Neural crest cell (in vitro differentiated cells): ENCODE data around the gene HSPA1L. TPM values are rescaled to one million over a fixed set of nuclear protein-coding genes. Genes with fewer than 3 reads are reported as not detected.
"Not testable (repeated sequence)": the region's sequence is repeated elsewhere in the genome, so short reads cannot be mapped to it uniquely, and the experiment has no call there.

ENCODE experiments used
- DNase-seq: peaks from one replicate; pipeline ENCODE4 v3.0.0; 2021; ENCODE audit warnings: low read depth, mixed read lengths, low spot score
- H3K27ac Mint-ChIP-seq: one replicate; pipeline ENCODE4 v1.8.0; 2021; ENCODE audit warnings: mild to moderate bottlenecking, mixed read lengths; ENCODE audit not compliant: unreplicated experiment
- H3K27me3 Mint-ChIP-seq: 2 replicates; pipeline ENCODE4 v1.8.0; 2021; ENCODE audit warnings: low read depth, mild to moderate bottlenecking, mixed read lengths
- H3K36me3 Mint-ChIP-seq: 2 replicates; pipeline ENCODE4 v1.8.0; 2021; ENCODE audit warnings: low read depth, mild to moderate bottlenecking, mixed read lengths
- H3K4me1 Mint-ChIP-seq: 2 replicates; pipeline ENCODE4 v1.8.0; 2021; ENCODE audit warnings: mixed read lengths
- H3K4me3 Mint-ChIP-seq: one replicate; pipeline ENCODE4 v1.8.0; 2021; ENCODE audit warnings: mild to moderate bottlenecking, mixed read lengths
- H3K9me3 Mint-ChIP-seq: 2 replicates; pipeline ENCODE4 v1.8.0; 2021; ENCODE audit warnings: mixed read lengths
- total RNA-seq: library from RNA; stranded (reverse); gene quantifications from 2 replicates; pipeline ENCODE4 v1.2.1, GENCODE V29; 2021
- TF ChIP-seq, protein P1 (sequence below): fragments of 200-600 bp; sonication (generic); conservative IDR thresholded peaks from 2 replicates; pipeline ENCODE4 v1.5.0; 2021; ENCODE audit warnings: antibody characterized with exemption, mild to moderate bottlenecking

The HSPA1L gene
- total RNA-seq, 1 donor from 2014 or later, result 1.8 TPM

DNA sequence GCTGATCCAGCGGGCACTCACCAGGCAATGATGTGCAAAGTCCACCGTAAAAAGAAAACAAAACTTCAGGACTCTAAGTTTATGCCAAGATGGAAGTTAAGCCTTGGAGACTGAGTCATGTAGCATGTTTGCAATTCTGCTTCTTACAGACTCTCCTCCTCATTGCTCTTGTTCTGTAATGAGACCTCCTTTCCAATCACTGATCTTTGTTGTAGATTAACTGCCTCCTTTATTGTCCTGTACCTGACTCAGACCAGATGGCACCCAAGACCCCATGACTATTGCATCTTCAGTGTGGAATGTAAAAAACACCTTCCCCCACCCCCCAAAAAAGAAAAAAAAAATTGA is 36.4 kb upstream of the HSPA1L start:
- peaks cover 4% of the 10 kb centered on the region for H3K4me1 Mint-ChIP-seq
- H3K9me3 Mint-ChIP-seq, result no peaks in the 10 kb centered on the region
- TF ChIP-seq, protein P1, sequence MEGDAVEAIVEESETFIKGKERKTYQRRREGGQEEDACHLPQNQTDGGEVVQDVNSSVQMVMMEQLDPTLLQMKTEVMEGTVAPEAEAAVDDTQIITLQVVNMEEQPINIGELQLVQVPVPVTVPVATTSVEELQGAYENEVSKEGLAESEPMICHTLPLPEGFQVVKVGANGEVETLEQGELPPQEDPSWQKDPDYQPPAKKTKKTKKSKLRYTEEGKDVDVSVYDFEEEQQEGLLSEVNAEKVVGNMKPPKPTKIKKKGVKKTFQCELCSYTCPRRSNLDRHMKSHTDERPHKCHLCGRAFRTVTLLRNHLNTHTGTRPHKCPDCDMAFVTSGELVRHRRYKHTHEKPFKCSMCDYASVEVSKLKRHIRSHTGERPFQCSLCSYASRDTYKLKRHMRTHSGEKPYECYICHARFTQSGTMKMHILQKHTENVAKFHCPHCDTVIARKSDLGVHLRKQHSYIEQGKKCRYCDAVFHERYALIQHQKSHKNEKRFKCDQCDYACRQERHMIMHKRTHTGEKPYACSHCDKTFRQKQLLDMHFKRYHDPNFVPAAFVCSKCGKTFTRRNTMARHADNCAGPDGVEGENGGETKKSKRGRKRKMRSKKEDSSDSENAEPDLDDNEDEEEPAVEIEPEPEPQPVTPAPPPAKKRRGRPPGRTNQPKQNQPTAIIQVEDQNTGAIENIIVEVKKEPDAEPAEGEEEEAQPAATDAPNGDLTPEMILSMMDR, result no peak
- DNase-seq, result no peak
- H3K27ac Mint-ChIP-seq, result peak overlapping the region; percentile 78
- peaks cover 13% of the 10 kb centered on the region for H3K36me3 Mint-ChIP-seq
- H3K27me3 Mint-ChIP-seq, result no peaks in the 10 kb centered on the region
- H3K4me3 Mint-ChIP-seq, result peak overlapping the region; percentile 1

GRCh38 chr6:31850765-31851484 is 35.8 kb upstream of the HSPA1L start:
- TF ChIP-seq, protein P1, result no peak
- Mint-ChIP-seq H3K27ac (no peak overlapping the region), H3K36me3 (peaks cover 13% of the 10 kb centered on the region), H3K9me3 (no peaks in the 10 kb centered on the region), H3K4me1 (peaks cover 4% of the 10 kb centered on the region), H3K4me3 (peak overlapping the region; percentile 1), H3K27me3 (no peaks in the 10 kb centered on the region)
- DNase-seq, result no peak

DNA sequence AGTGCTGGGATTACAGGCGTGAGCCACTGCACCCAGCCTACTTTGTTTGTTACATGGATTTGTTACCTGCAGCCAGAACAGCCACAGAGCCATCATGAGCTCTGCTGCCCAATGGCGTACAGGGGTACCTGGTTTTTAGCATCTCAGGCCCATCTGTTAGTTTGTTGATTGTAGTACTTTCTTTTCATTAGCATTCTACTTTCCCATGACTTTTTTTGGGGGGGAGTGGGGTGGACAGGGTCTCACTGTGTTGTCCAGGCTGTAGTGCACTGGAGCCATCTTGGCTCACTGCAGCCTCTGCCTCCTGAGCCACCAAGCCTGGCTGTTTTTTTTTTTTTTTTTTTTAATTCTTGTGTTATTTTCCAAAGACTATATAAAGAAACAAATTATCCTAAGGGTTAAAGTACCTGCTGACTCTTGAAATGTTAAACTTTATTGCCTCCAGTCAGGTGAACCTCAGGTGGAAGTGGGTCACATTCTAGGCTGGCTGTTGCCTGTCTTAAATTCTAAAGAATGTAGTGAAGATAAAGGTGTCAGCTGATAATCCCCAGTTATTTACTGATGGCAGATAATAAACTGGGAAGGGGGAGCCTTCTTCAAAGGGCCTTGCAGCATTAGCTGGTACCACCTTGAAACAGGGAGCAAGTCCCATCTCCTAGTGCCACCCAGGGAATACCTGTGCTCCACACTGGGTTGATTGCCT is 32.3 kb upstream of the HSPA1L start:
- H3K4me1 Mint-ChIP-seq, result peaks cover 4% of the 10 kb centered on the region
- H3K36me3 Mint-ChIP-seq, result peaks cover 3% of the 10 kb centered on the region
- H3K27me3 Mint-ChIP-seq, result no peaks in the 10 kb centered on the region
- no peak for DNase-seq
- H3K27ac Mint-ChIP-seq, result no peak overlapping the region
- H3K9me3 Mint-ChIP-seq, result no peaks in the 10 kb centered on the region
- H3K4me3 Mint-ChIP-seq, result no peak overlapping the region
- TF ChIP-seq, protein P1, result no peak

- H3K4me3 Mint-ChIP-seq, result peak overlapping the region; percentile 57
- no peak for DNase-seq
- no peak overlapping the region for H3K27ac Mint-ChIP-seq
- H3K4me1 Mint-ChIP-seq, result peaks cover 1% of the 10 kb centered on the region
- H3K36me3 Mint-ChIP-seq, result peaks cover 14% of the 10 kb centered on the region
- no peaks in the 10 kb centered on the region for H3K27me3 Mint-ChIP-seq
- no peaks in the 10 kb centered on the region for H3K9me3 Mint-ChIP-seq
- TF ChIP-seq, protein P1, result no peak
Measured at GRCh38 chr6:31844507-31844906, 29.4 kb upstream of the HSPA1L start.

DNA sequence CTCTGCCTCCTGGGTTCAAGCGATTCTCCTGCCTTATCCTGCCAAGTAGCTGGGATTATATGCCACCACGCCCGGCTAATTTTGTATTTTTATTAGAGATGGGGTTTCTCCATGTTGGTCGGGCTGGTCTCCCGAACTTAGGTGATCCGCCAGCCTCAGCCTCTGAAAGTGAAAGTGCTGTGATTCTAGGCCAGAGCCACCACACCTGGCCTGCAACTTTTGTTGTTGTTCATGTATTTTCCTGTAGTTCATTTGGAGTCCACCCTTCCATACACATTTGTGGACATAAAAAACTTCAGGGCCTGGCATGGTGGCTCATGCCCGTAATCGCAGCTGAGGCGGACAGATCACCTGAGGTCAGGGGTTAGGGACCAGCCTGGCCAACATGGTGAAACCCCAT is 27.0 kb upstream of the HSPA1L start:
- Mint-ChIP-seq H3K36me3 (peaks cover 27% of the 10 kb centered on the region), H3K4me1 (peaks cover 15% of the 10 kb centered on the region), H3K27me3 (no peaks in the 10 kb centered on the region), H3K27ac (no peak overlapping the region), H3K4me3 (peak overlapping the region; percentile 65), H3K9me3 (no peaks in the 10 kb centered on the region)
- TF ChIP-seq, protein P1, result no peak
- DNase-seq, result no peak

DNA sequence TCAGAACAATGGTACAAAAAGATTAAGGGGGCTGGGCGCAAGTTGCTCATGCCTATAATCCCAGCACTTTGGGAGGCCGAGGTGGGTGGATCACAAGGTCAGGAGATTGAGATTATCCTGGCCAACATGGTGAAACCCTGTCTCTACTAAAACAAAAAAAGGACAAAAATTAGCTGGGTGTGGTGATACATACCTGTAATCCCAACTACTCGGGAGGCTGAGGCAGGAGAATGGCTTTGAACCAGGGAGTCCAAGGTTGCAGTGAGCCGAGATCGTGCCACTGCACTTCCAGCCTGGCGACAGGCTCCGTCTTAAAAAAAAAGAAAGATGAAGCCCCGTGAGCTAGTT is 24.7 kb upstream of the HSPA1L start:
- H3K4me3 Mint-ChIP-seq, result peak overlapping the region; percentile 71
- not testable (repeated sequence) for DNase-seq, H3K27me3 Mint-ChIP-seq, H3K27ac Mint-ChIP-seq, H3K9me3 Mint-ChIP-seq
- peaks cover 34% of the 10 kb centered on the region for H3K4me1 Mint-ChIP-seq
- peaks cover 43% of the 10 kb centered on the region for H3K36me3 Mint-ChIP-seq
